A673 (cell line): ENCODE data around the gene COLEC12. TPM values are rescaled to one million over a fixed set of nuclear protein-coding genes. Genes with fewer than 3 reads are reported as not detected.

ENCODE experiments used
- BruUV-seq: library from RNA; stranded (reverse); fragments of 400-500 nt; replicated peaks from 2 replicates; lab custom pipeline; 2021; lab: Mats Ljungman, UMichigan
- CTCF ChIA-PET: fragments of 300-600 bp; sonication (Branson Sonifier 250); formaldehyde crosslinking; loops from one replicate; lab custom pipeline; 2022; ENCODE audit warnings: antibody characterized with exemption; lab: Charles Lee
- POLR2A ChIA-PET: fragments of 300-600 bp; sonication (Branson Sonifier 250); formaldehyde crosslinking; loops from one replicate; lab custom pipeline; 2022; ENCODE audit warnings: antibody characterized with exemption; ENCODE audit not compliant: low non-redundant PET; lab: Charles Lee
- DNase-seq: peaks from one replicate; pipeline ENCODE4 v3.0.0-alpha.2; 2015; ENCODE audit warnings: low spot score
- H3K27ac ChIP-seq: fragments of 200-600 bp; sonication (generic); 2 replicates; pipeline ENCODE4 v1.5.1; 2016; ENCODE audit warnings: mixed run types, low read depth, mild to moderate bottlenecking, mixed read lengths, antibody characterized with exemption, low read length; ENCODE audit not compliant: poor library complexity, severe bottlenecking
- H3K27me3 ChIP-seq: fragments of 200-600 bp; sonication (generic); replicated peaks from 2 replicates; pipeline ENCODE4 v1.6.1; 2017; ENCODE audit warnings: mixed run types, low read depth, mild to moderate bottlenecking, mixed read lengths, antibody characterized with exemption, low read length; ENCODE audit not compliant: insufficient read depth, poor library complexity
- H3K36me3 ChIP-seq: fragments of 200-600 bp; sonication (generic); 2 replicates; pipeline ENCODE4 v1.6.1; 2016; ENCODE audit warnings: mixed run types, mild to moderate bottlenecking, mixed read lengths, antibody characterized with exemption, low read length; ENCODE audit not compliant: insufficient read depth, poor library complexity, severe bottlenecking
- H3K4me1 ChIP-seq: fragments of 200-600 bp; sonication (generic); 2 replicates; pipeline ENCODE4 v1.6.1; 2017; ENCODE audit warnings: mixed run types, mild to moderate bottlenecking, mixed read lengths, antibody characterized with exemption, low read length; ENCODE audit not compliant: insufficient read depth, poor library complexity, severe bottlenecking
- H3K4me3 ChIP-seq: fragments of 200-600 bp; sonication (generic); 2 replicates; pipeline ENCODE4 v1.5.1; 2016; ENCODE audit warnings: low read depth, mixed run types, mild to moderate bottlenecking, mixed read lengths, low read length; ENCODE audit not compliant: poor library complexity, severe bottlenecking
- H3K9me3 ChIP-seq: fragments of 200-600 bp; sonication (generic); 2 replicates; pipeline ENCODE4 v1.6.1; 2016; ENCODE audit warnings: mixed run types, low read depth, mild to moderate bottlenecking, mixed read lengths, antibody characterized with exemption, low read length; ENCODE audit not compliant: poor library complexity, severe bottlenecking
- CTCF ChIP-seq: fragments of 300-800, 200-600 bp; sonication (generic); conservative IDR thresholded peaks from 2 replicates; pipeline ENCODE4 v1.5.1; 2017; ENCODE audit warnings: low read depth, mild to moderate bottlenecking, antibody characterized with exemption, low read length, moderate library complexity, mixed read lengths
- EZH2 ChIP-seq: fragments of 200-600 bp; sonication (generic); IDR thresholded peaks from 2 replicates; pipeline ENCODE4 v1.6.1; 2017; ENCODE audit warnings: borderline replicate concordance, low read depth, mild to moderate bottlenecking, mixed read lengths, antibody characterized with exemption, low read length; ENCODE audit not compliant: poor library complexity, severe bottlenecking
- intact Hi-C: fragments of 100-400 bp; cut with micrococcal nuclease; formaldehyde crosslinking; loops from one replicate; pipeline ENCODE4 v1.10.0; 2022; ENCODE audit not compliant: unreplicated experiment
- total RNA-seq: library from RNA; stranded (reverse); gene quantifications from 2 replicates; pipeline ENCODE4 v1.2.3, GENCODE V29; 2021

Gene COLEC12
- total RNA-seq, 1 experiment from 2014 or later: 0.86 TPM

GRCh38 chr18:456361-457139 lies 44.0 kb downstream of the COLEC12 start:
- DNase-seq: peak; percentile 9
- TF ChIP-seq CTCF (no peak), EZH2 (no peak)
- BruUV-seq: no TSS peak
- H3K4me1 ChIP-seq: peaks cover 29% of the 10 kb centered on the region
- no peaks in the 10 kb centered on the region for H3K9me3 ChIP-seq
- POLR2A ChIA-PET: interaction anchor here (0.6 kb wide), 1 partner anchor 23 kb away, joined by 11 read pairs; no protein-coding TSS in a partner anchor
- intact Hi-C loops: no loop called here
- no peaks in the 10 kb centered on the region for H3K36me3 ChIP-seq
- no peak overlapping the region for H3K4me3 ChIP-seq
- no peaks in the 10 kb centered on the region for H3K27me3 ChIP-seq
- H3K27ac ChIP-seq: peak overlapping the region; percentile 76
- CTCF ChIA-PET: no interaction called here

GRCh38 chr18:453400-453799 lies 47.1 kb downstream of the COLEC12 start:
- CTCF ChIA-PET: no interaction called here
- H3K9me3 ChIP-seq: peaks cover 3% of the 10 kb centered on the region
- TF ChIP-seq EZH2 (no peak), CTCF (no peak)
- H3K36me3 ChIP-seq: no peaks in the 10 kb centered on the region
- no peaks in the 10 kb centered on the region for H3K27me3 ChIP-seq
- H3K4me1 ChIP-seq: peaks cover 26% of the 10 kb centered on the region
- BruUV-seq: no TSS peak
- DNase-seq: no peak
- no peak overlapping the region for H3K4me3 ChIP-seq
- POLR2A ChIA-PET: no interaction called here
- intact Hi-C loops: no loop called here
- H3K27ac ChIP-seq: no peak overlapping the region

- intact Hi-C loops: no loop called here
- no peaks in the 10 kb centered on the region for H3K27me3 ChIP-seq
- H3K4me1 ChIP-seq: peaks cover 20% of the 10 kb centered on the region
- CTCF ChIA-PET: no interaction called here
- no peak overlapping the region for H3K27ac ChIP-seq
- BruUV-seq: no TSS peak
- TF ChIP-seq CTCF (no peak), EZH2 (no peak)
- no peak overlapping the region for H3K4me3 ChIP-seq
- DNase-seq: no peak
- H3K9me3 ChIP-seq: peaks cover 3% of the 10 kb centered on the region
- H3K36me3 ChIP-seq: no peaks in the 10 kb centered on the region
- POLR2A ChIA-PET: no interaction called here
Observed at GRCh38 chr18:452816-453215, 47.7 kb downstream of the COLEC12 start.
